NK-92 treated with Interleukin-12 subunit alpha and Interleukin-12 subunit beta, amount 100 ng/mL, for 24 hours (cell line): ENCODE data around the gene RAB3C.
A peak's percentile ranks its signal among the peaks of the same experiment; 100 is the strongest.
"Not testable (repeated sequence)": the region's sequence is repeated elsewhere in the genome, so short reads cannot be mapped to it uniquely, and the experiment has no call there.

Experiments
- DNase-seq: peaks from one replicate; lab custom pipeline; 2025; lab: John Stamatoyannopoulos, UW

Gene RAB3C, protein sequence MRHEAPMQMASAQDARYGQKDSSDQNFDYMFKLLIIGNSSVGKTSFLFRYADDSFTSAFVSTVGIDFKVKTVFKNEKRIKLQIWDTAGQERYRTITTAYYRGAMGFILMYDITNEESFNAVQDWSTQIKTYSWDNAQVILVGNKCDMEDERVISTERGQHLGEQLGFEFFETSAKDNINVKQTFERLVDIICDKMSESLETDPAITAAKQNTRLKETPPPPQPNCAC

DNA sequence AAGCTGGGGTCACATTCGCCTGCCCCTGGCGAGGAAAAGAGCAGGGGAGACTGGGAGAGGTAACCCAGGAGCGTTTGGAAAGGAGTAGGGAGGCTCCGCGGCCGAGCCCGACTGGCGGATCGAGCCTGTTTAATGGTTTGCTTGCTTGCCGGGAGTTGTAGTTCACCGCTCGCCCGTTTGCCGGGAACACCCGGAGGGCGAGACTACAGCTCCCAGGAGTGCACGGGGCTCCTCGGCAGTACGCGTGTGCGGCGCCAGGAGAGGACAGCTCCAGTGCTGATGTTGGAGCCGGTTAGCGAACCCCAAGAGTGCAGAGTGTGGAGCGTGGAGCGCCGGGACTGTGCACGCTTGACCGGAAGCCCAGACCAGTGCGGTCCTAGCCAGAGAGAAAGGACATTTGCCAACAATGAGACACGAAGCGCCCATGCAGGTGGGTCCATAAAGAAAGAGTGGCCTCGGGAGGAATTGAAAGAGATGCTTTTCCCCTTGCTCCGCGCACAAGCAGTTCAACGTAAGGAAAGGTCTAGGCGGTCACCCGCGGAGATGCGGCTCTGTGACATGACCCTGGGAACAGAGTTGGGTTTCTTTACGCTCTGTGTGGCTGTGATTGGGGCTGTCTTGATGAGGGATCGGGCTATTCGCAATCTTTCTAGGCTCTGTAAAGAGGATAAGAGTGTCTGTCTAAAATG lies at the start of gene RAB3C:
Gene RAB3C (plus strand): TSS at position 273 of the 689 bp plus-strand sequence. CDS start 134 bp downstream, at position 407.
- no peak for DNase-seq

DNA sequence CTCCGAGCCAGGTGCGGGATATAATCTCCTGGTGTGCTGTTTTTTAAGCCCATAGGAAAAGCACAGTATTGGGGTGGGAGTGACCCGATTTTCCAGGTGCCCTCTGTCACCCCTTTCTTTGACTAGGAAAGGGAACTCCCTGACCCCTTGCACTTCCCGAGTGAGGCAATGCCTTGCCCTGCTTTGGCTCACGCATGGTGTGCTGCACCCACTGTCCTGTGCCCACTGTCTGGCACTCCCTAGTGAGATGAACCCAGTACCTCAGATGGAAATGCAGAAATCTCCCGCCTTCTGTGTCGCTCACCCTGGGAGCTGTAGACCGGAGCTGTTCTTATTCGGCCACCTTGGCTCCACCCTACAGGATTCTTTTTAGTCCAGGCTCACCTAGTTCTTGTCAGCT lies 40.9 kb upstream of the RAB3C start:
- DNase-seq: not testable (repeated sequence)

DNA sequence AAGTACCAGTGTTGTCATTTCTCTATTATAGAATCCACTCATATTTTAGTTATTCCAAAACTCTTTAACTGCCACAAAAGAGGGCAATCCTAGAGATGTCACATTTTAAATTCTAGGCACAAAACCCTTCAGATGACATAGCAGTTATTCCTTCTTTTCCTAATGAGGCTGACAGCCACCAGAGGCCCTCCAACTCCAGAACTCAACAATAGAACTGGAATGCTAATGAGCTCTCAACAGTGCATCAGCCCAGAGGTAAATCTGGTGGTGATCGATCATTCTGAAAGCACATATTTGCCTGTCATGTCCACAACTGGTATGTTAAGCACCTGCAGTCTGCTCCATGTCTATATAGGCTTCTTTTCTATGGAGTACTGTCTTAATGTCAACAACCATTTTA lies 40.2 kb upstream of the RAB3C start:
- no peak for DNase-seq

DNA sequence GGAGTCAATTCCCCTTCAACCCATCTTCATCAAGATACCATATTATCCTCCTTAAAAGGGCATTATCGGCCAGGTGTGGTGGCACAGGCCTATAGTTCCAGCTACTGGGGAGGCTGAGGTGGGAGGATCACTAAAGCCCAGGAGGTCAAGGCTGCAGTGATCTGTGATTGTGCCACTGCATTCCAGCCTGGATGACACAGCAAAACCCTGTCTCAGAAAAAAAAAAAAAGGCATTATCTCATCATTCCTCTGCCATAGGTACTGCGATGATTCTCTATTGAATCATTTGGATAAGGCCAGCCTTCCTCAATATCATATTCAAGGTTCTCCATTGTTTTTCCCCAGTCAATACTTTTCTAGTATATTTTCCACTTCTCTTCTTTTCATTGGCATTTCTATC lies 39.2 kb upstream of the RAB3C start:
- no peak for DNase-seq

DNA sequence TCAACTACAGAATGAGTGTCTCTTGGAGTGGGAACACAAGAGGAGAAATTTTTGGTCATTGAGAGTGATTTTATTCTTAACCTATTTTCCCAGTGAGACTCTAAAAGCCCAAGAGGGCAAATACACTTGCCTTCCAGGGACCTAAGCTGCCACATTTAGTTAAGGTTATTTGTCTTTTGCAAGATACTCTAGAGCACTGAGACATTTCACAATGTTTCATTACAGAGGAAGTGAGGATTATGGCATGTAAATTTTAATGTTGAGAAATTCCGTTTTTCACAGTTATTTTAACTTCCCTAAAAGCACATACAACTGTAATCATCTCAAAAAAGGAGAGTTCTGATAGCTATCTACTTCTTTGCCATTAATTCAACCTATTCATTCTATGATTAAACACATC lies 38.7 kb upstream of the RAB3C start:
- no peak for DNase-seq

DNA sequence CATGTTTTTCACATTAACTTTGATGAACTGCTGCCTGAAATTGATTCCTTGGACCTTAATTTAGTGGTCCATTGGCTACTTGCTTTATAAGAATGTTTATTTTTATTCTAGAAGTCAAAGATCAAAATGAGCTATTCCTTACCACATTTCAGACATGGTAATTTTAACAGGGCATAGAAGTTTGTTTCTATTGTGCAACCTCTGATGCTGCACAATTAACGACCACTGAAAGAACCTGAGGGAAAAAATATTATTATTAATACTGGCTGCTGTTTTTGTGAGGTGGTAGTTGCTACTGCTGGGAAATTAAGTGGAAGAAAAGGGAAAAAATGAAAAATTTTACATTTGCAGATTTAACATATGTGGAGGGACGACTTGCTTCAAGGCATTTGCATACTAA lies 37.9 kb upstream of the RAB3C start:
- no peak for DNase-seq

DNA sequence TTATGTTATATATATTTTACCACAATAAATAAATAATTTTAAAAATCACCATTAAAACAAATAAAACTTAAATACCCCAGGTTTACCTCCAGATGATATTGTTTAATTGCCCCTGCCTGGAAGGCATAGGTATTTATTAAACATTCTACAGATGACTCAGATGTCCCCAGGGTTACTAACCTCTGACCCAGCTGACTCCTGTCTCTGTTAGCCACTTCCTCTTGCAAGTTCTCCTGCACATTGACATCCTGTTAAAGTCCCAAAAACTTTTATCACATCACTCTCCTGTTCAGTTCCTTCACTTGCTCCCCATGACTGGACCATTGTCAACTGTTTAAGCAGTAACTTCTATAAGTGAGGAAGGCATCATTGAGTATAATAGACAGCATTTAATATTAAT lies 37.0 kb upstream of the RAB3C start:
- DNase-seq: peak; percentile 35

DNA sequence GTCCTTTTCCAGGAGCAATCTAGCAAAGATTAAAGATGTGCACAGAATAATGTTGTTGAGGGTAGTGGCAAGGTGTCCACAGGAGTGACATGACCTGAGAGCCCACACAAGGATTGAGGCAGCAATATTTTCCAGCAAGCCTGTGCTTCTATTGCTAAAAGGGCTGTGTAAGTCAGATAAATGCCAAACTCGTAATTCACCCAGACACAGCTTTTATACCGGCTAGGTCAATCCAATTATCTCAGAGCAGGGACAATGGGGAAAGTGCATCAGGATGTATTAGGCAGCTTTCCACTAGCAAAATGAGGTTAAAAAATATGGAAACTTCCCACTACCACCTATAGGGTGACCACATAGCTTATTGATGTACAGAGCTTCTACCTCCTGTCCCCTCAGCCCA lies 34.8 kb upstream of the RAB3C start:
- DNase-seq: no peak

DNA sequence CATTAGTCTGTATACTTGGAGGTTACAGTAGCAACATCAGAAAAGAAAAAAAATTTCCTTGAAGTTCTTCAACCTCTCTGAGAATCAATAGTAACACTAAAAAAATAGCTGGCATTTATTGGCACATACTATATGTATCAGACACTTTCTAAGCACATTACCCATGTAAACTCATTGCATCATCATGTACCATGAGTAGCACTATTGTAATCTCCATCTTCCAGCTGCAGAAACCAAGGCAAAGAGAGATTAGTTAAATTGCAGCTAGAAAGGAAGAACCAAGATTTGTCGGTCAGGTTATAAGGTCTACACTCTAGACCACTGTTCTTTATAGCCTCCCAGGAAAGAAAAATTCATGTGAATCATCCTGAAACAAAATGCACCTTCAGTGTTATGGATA lies 31.4 kb upstream of the RAB3C start:
- DNase-seq: no peak

DNA sequence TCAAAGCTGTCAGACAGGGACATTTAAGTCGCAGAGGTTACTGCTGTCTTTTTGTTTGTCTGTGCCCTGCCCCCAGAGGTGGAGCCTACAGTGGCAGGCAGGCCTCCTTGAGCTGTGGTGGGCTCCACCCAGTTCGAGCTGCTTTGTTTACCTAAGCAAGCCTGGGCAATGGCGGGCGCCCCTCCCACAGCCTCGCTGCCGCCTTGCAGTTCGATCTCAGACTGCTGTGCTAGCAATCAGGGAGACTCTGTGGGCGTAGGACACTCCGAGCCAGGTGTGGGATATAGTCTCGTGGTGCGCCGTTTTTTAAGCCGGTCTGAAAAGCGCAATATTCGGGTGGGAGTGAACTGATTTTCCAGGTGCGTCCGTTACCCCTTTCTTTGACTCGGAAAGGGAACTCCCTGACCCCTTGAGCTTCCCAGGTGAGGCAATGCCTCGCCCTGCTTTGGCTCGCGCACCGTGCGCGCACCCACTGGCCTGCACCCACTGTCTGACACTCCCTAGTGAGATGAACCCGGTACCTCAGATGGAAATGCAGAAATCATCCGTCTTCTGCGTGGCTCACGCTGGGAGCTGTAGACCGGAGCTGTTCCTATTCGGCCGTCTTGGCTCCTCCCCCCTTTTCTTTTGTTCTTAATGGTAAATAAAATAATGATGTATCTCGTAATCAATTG lies 25.1 kb upstream of the RAB3C start:
- DNase-seq: not testable (repeated sequence)

DNA sequence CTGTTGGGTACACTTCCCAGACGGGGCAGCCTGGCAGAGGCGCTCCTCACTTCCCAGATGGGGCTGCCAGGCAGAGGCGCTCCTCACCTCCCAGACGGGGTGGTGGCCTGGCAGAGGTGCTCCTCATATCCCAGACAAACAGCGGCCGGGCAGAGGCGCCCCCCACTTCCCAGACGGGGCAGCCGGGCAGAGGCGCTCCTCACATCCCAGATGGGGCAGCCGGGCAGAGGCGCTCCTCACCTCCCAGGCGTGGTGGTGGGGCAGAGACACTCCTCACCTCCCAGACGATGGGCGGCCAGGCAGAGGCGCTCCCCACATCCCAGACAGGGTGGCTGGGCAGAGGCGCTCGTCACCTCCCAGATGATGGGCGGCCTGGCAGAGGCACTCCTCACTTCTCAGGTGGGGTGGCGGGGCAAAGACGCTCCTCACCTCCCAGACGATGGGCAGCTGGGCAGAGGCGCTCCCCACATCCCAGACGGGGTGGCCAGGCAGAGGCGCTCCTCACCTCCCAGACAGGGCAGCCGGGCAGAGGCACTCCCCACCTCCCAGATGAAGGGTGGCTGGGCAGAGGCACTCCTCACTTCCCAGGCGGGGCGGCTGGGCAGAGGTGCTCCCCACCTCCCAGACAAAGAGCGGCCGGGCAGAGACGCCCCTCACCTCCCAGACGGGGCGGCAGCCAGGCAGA lies 19.7 kb upstream of the RAB3C start:
- not testable (repeated sequence) for DNase-seq

DNA sequence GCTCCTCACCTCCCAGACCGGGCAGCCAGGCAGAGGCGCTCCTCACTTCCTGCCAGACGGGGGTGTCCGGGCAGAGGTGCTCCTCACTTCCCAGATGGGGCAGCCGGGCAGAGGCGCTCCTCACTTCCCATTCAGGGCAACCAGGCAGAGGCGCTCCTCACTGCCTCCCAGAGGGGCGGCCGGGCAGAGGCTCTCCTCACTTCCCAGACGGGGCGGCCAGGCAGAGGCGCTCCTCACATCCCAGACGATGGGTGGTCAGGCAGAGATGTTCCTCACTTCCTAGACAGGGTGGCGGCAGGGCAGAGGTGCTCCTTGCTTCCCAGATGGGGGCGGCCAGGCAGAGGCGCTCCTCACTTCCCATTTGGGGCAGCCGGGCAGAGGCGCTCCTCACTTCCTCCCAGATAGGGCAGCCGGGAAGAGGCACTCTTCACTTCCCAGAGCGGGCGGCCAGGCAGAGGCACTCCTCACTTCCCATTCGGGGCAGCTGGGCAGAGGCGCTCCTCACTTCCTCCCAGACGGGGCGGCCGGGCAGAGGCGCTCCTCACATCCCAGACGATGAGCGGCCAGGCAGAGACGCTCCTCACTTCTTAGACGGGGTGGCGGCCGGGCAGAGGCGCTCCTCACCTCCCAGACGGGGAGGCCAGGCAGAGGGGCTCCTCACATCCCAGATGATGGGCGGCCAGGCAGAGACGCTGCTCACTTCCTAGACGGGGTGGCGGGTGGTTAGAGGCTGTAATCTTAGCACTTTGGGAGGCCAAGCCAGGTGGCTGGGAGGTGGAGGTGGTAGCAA lies 18.6 kb upstream of the RAB3C start:
- not testable (repeated sequence) for DNase-seq

DNA sequence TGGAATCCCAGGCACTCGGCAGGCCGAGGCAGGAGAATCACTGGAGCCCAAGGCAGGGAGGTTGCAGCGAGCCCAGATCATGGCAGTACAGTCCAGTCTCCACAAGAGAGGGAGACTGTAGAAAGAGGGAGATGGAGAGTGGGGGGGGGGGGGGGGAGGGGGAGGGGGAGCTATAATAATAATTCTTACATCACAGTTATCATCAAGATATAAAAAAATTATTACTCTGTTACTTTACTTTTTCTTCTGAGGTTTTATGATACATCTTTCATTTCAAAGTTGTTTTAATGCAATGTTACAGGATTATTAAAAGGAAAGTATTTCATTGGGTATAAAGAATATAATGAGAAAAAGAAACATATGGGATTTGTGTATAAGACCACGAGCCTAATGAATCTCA lies 17.8 kb upstream of the RAB3C start:
- DNase-seq: no peak

DNA sequence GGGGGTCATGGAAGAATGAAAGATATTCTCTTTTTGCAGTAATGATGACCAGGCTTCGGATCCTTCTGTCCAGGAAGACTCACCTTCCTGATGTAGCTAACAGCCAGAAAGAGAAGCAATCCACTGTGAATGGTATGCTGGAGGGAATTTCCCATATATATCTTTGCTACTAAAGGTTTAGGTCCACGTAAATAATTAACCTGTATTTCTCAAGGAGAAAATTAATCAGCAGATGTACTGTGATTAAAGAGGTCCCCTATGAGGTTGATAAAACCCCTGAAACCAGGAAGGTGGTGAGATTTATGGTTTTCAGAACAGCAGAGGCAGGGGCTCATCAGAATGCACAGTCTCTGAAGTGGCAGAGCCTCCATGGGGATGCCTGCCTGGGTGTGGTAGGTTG lies 11.4 kb upstream of the RAB3C start:
- no peak for DNase-seq

DNA sequence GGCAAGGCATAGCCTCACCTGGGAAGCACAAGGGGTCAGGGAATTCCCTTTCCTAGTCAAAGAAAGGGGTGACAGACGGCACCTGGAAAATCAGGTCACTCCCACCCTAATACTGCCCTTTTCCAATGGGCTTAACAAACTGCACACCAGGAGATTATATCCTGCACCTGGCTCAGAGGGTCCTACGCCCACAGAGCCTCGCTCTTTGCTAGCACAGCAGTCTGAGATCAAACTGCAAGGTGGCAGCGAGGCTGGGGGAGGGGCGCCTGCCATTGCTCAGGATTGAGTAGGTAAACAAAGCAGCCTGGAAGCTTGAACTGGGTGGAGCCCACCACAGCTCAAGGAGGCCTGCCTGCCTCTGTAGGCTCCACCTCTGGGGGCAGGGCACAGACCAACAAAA lies 9.9 kb upstream of the RAB3C start:
- not testable (repeated sequence) for DNase-seq

DNA sequence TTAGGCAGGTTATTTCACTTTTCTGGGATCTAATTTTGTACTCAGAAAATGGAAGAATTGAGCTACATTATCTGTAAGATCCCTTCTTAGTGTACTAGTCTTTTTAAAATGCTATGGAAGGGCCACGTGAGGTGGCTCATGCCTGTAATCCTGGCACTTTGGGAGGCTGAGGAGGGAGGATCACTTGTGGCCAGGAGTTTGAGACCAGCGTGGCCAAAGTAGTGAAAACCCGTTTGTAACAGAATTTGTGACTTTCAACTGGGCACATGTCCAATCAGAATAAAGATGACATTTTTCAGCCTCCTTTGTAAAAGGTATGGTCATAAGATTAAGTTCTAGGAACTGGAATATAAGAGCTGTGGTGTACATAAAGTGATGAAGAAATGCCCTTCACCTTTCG lies 3.1 kb upstream of the RAB3C start:
- DNase-seq: no peak

DNA sequence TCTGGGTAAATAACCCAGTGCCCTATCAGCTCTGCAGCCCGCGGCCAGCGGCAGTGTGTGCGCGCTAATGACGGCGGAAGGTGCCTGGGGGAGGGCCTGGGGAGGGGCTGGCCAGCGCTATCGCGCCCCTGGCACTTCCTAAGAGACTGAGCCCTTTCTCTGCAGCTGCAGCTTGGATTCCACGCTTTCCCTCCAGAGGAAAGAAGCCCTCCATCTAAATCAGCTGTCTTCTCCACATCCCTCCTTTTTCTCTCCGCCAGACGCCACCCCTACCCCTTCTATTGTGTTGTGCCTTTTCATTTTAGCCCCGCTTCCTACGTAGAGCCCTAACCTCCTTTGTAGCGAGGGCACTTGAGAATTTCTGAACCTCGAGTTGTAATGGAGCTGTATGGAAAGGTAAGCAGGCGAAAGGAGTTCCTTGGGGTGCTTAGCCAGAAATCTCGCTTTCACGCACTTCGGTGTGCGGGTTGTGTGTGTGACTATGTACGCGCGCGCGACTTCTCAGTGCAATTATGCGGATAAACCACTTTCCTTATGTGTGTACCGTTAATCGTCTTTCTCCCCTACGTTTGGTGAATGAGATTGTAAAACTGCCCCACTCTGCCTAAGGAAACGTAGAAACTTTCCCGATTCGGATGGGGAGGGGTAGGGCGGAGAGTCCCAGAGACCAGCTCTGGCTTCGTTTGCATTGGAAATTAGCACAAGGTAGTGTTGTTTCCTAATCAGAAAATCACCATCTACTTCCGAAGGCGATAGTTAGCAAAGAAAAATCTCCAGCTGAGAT lies 664 bp upstream of the RAB3C start:
- no peak for DNase-seq

DNA sequence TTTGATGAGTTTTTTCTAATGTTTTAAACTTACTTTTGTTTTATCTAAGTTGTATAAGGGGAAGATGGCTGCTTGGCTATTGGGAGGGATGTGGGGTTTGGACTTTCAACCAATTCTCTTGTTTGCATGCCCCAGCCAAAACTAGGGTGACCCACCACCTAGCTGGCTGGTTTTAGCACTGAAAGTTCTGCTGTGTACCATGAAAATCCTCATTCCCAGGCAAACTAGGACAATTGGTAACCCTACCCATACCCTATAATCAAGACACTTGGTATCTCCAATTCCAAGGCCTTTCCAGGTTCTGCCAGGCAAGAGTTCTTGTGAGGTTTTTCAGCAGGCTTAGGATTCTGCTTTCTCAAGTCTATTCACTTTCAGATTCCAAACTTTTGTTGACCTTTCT lies 13.1 kb downstream of the RAB3C start:
- DNase-seq: no peak

DNA sequence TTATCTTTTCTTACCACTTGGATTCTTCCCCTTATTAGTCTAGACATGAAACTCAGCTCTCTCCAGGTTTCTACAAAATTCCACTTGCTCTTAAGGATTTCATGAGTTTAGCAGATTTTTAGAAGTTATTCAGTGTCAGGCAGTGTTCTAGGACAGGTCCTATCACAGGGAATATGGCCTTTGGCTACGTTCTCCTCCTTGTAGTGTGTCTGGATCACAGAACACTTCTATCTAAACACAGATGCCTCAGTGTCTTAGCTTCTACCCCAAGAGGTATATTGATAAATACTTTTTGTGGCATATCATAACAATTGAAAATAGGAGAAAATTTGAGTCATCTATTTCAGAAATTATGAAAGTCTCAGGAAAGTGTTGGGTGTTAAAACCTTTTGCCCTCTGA lies 15.6 kb downstream of the RAB3C start:
- DNase-seq: no peak

DNA sequence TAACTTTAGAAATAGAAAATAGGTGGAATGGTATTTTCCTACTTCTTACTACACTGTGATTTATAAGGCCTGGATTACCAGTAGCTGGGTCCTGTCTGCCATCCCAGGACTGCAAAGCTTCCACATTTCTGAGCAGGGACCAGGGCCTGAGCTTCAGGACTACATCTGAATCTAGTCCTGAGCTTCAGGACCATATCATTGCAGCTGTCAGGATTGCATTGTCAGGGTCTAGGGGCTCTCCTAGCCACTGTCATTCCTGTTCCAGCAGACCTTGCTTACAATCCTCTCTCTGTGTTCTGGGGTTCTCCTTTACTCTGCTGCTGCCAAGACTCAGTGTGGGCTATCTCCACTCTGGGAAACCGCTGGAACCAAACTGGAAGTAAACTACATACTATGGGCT lies 16.3 kb downstream of the RAB3C start:
- DNase-seq: no peak

DNA sequence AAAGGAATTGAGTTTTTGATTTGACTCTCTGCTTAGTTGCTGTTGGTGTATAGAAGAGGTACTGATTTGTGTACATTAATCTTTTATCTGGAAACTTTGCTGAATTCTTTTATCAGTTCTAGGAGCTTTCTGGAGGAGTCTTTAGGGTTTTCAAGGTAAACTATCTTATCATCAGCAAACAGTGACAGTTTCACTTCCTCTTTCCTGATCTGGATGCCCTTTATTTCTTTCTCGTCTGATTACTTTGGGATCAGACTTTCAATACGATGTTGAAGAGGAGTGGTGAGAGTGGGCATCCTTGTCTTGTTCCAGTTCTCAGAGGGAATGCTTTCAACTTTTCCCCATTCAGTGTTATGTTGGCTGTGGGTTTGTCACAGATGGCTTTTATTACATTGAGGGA lies 17.7 kb downstream of the RAB3C start:
- not testable (repeated sequence) for DNase-seq
